Bone marrow (tissue), 2 donors: ENCODE data around the gene FOXL3.

ENCODE experiments used
- DNase-seq, 2 donors: peaks; one replicate each; lab custom pipeline; 2025; lab: John Stamatoyannopoulos, UW

FOXL3 gene

GRCh38 chr7:266851-267840 is 22.8 kb upstream of the FOXL3 start:
- DNase-seq: no peak

- DNase-seq: no peak
Measured at GRCh38 chr7:268991-269390, 21.0 kb upstream of the FOXL3 start.

- DNase-seq: no peak
Measured at GRCh38 chr7:269721-270120, 20.2 kb upstream of the FOXL3 start.

GRCh38 chr7:270351-270983 is 19.5 kb upstream of the FOXL3 start:
- DNase-seq: no peak

GRCh38 chr7:271266-272107 is 18.5 kb upstream of the FOXL3 start:
- DNase-seq: no peak

GRCh38 chr7:272108-272615 is 17.8 kb upstream of the FOXL3 start:
- no peak for DNase-seq

- DNase-seq: no peak
Measured at GRCh38 chr7:272631-273030, 17.3 kb upstream of the FOXL3 start.

GRCh38 chr7:273327-273726 is 16.6 kb upstream of the FOXL3 start:
- DNase-seq: no peak

GRCh38 chr7:274266-274665 is 15.7 kb upstream of the FOXL3 start:
- peak in 1 of 2 donors; percentile 10 for DNase-seq

GRCh38 chr7:276230-276835 is 13.6 kb upstream of the FOXL3 start:
- DNase-seq: no peak

- no peak for DNase-seq
Measured at GRCh38 chr7:277228-277627, 12.7 kb upstream of the FOXL3 start.

- DNase-seq: no peak
Measured at GRCh38 chr7:278081-278480, 11.9 kb upstream of the FOXL3 start.

- no peak for DNase-seq
Measured at GRCh38 chr7:279821-280220, 10.1 kb upstream of the FOXL3 start.

GRCh38 chr7:280461-280860 is 9.5 kb upstream of the FOXL3 start:
- no peak for DNase-seq

- DNase-seq: no peak
Measured at GRCh38 chr7:281637-282036, 8.3 kb upstream of the FOXL3 start.

GRCh38 chr7:282621-283020 is 7.3 kb upstream of the FOXL3 start:
- no peak for DNase-seq

- DNase-seq: no peak
Measured at GRCh38 chr7:284762-285722, 4.9 kb upstream of the FOXL3 start.

- DNase-seq: no peak
Measured at GRCh38 chr7:285731-286130, 4.2 kb upstream of the FOXL3 start.

GRCh38 chr7:286266-286665 is 3.7 kb upstream of the FOXL3 start:
- DNase-seq: no peak

GRCh38 chr7:288671-289101 is 1.3 kb upstream of the FOXL3 start:
- DNase-seq: no peak
